Measurements from ENCODE around the gene AHRR.
"Not testable (repeated sequence)": the region's sequence is repeated elsewhere in the genome, so short reads cannot be mapped to it uniquely, and the experiment has no call there.

AHRR gene

DNA sequence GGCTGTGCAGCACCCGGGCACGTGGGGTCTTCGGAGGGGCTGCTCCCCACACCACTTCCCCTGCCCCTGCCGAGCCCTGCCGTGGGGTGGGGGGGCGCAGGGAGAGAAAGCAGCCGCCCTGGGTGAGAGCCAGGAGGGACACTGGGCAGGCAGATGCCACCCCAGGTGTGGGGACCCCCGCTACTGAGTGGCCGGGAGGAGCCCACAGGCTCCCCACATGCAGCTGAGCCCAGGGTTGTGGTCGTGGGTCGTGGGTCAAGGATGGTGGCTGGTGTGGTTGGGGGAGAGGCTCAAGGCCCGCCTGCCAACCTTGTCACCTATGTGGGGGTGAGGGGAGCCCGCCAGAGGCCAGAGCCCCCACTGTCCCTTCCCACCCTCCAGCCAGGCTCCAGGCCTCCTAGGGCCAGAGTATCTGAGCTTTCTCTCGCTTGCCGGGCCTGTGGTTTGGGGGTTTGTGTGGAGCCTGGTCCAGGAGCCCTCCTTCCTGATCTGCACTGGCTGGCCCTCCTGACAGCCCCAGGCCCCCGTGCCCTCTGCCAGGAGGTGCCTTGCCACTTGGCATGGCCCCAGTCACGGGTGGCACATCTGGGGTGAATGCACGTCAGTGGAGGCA lies 157.0 kb downstream of the AHRR start:
- DNase-seq, result no peak

DNA sequence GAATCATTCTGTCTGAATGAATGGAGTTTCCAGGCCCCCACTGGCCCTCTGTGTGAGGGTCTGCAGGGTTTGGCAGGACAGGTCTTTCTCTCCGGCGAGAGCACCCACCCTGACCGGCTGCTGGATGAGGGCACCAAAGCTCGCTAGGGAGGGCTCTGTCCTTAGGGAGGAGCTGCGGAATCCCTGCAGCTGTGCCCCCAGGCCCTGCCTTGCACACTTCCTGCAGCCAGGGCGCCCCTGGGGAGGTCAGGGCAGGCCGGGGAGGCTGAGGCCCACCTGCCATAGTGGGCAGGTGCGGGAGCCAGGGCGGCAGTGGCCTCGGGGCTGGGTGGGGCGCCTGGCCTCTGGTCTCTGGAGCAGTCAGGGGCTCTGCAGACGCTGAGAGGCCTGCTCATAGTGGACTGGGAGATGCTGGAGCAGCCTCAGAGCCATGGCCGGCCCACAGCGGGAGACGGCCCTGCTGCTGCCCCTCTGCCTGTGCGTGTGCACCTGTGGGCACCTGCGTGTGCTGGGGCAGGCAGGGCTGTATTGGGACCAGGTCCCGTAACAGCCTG lies 157.5 kb downstream of the AHRR start:
- DNase-seq, result no peak

DNA sequence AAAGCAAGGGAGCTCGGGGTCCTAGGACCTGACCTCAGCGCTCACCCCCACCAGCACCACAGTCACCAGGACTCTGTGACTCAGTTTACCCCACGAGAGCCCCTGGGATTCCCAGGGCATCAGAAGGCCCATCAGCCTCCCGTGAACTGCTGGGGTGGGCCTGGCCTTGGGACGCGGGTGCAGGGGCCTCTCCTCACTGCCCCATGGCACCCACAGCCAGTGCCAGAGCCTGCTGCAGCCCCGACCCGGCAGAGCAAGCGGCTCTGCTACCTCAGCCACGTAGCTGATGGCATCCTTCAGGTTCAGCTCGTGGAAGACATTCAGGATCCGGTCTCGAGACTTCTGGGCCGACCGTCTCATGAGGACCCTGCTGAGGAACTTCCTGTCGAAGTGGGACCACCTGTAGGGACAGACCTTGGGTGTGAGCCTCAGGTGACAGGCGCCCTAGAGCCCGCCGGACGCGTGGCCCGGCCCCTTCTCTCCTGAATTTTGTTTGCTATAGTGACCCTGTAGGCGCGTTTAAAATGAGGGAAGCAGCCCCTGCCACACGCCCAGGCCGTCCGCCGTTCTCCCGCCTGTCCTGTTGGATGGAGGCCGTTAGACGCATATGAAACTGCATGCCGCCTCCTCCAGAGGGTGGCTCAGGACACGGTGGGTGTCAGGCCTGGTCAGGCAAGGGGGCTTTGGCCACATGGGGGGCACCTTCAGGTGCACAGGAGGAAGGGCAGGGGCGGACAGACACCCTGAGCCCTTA lies 158.2 kb downstream of the AHRR start:
- no peak for DNase-seq

DNA sequence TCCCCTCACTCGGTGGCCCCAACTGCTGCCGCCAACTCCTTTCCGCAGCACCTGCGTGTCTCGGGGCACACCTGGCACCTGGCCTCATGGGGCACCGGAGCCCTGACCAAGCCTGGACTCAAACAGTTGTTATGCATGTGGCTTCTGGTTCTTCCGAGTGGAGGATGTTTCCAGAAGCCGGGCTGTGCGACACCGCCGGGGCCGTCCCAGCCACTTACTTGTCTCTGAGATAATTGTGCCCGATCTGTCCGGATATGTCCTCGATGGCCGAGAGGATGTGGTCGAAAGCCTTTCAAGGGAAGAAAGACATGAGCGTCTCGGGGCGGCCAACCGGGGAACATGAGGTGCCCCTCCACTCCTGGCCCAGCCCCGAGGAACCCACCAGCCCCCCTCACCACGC lies 159.8 kb downstream of the AHRR start:
- DNase-seq, result no peak

DNA sequence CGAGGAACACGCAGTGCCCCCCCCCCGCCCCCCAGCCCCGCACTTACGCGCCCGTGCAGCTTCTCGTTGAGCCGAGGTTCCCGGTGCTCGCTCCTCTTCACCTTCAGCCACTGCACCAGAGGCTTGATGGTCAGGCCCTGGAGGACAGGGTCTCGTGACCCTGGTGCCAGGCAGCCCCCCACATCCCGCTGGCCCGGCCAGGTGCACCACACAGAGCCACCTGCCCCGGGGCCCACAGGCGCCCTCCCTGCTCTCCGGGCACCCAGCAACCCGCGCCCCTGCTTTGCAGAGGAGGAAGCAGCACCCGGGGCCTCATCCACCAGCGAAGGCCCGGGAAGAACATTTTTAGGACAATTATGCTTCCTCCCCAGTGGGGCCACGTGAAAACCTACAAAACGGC lies 160.5 kb downstream of the AHRR start:
- DNase-seq, result no peak

DNA sequence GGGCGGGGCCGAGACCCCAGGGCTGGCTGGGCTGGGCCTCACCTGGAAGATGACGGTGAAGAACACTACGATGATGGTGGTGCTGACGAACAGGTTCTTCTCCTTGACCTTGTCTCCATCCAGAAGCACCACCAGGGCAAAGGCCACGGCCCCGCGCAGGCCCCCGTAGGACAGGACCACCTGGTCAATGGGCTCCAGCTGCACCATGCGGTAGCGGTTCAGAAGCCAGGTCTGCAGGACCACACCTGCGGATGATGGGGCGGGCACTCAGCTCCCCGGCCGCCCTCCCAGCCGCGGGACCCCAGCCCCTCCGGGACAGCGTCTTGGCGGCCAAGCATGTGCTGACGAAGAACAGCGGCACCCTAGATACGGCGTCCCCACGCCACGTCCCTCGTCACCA lies 161.0 kb downstream of the AHRR start:
- DNase-seq, result no peak

DNA sequence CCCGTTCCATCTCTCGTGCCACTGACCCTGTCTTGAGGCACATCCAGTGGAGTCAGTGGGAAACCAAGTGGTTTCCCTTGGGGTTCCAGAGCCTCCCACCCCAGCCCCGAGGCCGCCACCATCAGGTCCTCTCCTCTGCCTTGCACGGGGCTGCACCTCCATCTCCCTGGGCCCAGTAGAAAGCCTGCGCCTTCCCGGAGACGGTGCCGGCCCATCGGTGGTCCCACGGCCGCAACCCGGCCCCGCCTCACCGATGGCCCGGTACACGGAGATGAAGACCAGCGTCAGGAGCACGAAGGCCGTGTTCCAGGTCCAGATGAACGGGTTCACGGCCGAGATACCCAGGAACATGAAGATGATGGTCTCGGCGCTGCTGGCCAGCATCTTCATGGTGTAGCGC lies 161.5 kb downstream of the AHRR start:
- DNase-seq, result no peak

DNA sequence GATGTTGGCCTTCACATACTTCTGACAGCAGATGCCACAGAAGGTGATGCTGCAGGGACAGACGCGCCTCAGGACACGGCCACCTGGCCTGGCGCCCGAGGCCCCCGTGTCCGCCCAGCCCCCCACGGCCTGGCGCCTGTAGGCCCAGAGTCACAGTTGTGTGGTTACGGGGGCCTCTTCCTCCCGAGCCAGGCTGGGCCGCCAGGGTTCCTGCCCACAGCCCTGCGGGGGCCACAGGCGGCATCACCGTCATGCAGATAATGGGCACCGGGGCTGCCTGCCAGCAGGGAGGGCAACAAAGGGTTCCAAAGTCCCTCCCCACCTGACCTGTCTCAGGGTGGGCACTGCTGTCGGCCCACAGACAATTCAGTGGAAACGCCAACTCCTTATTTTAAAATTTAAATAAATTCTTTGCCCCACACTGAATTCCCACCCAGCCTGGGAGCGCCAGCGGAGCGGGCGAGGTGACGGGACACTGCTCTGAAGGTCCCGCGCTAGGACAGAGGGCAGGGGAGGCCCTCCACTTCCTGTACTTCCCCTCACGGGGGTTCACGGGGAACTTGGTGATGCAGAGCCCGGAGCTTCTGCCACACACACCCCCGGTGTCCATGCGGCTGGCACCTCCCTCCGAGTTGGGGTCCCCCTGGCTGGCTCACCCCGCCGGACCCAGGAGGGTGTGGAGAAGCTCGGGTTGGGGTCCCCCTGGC lies 162.1 kb downstream of the AHRR start:
- DNase-seq, result no peak

DNA sequence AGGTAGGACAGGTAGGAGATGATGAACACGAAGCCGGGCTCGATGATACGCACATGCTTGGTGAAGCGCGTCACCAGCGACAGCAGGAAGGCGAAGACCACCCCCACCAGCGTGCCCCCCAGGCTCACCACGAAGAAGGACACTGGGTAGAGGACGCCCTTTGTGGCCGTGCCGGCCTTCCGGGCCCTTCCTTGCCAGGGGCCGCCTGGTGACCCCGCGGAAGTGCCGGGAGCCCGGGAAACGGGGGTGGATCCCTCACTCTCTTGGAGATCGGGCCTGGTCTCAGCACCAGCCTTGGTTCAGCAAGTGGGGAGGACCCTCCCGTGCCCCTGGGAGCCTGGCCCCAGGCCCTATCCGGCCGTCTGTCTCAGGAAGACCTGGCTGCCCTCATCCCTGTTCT lies 163.0 kb downstream of the AHRR start:
- no peak for DNase-seq

DNA sequence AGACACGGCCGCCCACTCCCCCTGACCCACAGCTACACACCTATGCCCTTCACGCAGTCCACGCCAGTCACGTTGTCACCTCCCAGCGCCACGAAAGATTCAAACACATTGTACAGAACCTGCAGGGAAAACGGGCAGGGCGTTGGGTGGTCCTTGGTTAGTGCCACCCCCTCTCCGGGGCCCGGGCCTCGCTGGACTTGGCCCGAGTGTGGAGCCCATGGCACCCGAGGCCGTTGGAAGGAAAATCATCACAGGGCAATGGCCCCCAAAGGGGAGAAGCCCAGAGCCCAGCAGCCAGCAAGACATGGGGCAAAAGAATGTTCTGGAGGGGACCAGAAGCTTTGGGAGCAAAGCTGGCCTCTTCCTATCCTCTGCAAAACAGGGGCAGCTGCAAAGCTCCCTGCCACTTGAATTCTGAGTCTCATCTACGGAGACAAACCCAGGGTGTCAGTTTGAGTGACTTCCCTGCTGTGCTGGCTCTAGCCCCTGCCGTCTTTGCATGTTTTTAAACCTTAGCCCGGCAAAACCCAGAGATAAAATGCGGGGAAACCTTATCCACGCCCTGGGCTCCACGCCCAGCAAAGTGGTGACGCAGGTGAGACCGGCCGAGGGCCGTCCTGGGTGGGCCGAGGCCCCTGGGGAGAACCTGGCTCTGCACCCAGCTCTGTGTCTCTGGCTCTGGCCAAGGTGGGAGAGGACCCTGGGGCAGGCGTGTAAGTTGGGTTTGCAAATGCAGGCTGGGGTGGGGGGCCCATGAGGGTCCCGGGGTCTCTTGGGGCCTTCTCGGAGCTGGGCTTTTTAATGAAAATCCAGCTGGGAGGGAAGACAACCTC lies 163.8 kb downstream of the AHRR start:
- no peak for DNase-seq

DNA sequence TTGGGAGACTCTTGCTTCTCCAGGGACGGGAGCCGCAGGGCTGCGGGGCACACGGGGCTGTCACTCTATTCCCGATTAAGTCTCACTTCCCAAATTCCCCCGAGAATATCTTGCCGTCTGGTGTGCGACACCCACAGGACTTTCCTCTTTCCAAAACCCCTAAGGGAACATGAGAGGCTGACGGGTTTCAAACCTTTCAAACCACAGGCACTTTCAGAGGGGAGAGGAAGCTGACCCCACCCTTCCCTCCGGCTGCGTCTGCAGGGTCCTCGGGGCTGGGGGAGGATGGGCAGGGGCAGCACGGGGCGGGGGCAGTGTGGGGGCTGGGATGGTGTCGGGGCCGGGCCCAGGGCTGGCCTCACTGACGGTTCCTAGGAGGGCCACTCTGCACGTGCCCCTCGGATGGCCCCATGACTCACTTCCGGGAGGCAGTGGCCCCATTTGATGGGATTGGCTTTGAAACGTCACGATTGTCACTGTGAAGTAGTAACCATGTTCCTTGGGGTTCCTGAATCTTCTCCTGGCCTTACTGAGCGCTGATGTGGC lies 164.5 kb downstream of the AHRR start:
- DNase-seq, result no peak

DNA sequence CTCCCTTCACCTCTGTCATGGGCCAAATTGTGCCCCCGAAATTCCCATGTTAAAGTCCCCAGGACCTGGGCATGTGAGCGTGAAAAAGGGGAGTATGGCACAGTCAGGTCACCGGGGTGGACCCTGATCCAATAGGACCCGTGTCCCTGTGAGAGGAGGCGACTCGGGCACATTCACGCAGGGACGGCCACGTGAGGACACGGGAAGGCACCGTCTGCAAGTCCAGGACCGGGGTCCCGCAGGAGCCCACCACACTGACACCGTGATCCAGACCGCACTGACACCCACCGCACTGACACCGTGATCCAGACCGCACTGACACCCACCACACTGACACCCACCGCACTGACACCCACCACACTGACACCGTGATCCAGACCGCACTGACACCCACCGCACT lies 165.1 kb downstream of the AHRR start:
- DNase-seq, result not testable (repeated sequence)
